OCI-LY7 (cell line): ENCODE data around the gene CCDC152. TPM values are rescaled to one million over a fixed set of nuclear protein-coding genes. Genes with fewer than 3 reads are reported as not detected.

ENCODE experiments used
- BruUV-seq: library from RNA; stranded (reverse); fragments of 400-500 nt; replicated peaks from 2 replicates; lab custom pipeline; 2021; lab: Mats Ljungman, UMichigan
- CTCF ChIA-PET: fragments of 300-600 bp; sonication (Branson Sonifier 250); formaldehyde crosslinking; loops from one replicate; lab custom pipeline; 2022; ENCODE audit warnings: antibody characterized with exemption; ENCODE audit not compliant: unreplicated experiment; lab: Charles Lee
- POLR2A ChIA-PET: fragments of 300-600 bp; sonication (Branson Sonifier 250); formaldehyde crosslinking; loops from one replicate; lab custom pipeline; 2022; ENCODE audit warnings: antibody characterized with exemption; lab: Charles Lee
- DNase-seq: peaks from one replicate; pipeline ENCODE4 v3.0.0-alpha.2; 2015; ENCODE audit warnings: low spot score
- H2AFZ ChIP-seq: fragments of 200-600 bp; sonication (generic), shearing (Covaris generic); 2 replicates; pipeline ENCODE4 v1.6.1; 2014; ENCODE audit warnings: mild to moderate bottlenecking, antibody characterized with exemption, low read length, moderate library complexity
- H3K27ac ChIP-seq: fragments of 200-600 bp; sonication (generic); 2 replicates; pipeline ENCODE4 v1.5.1; 2014; ENCODE audit warnings: mixed run types, low read depth, mild to moderate bottlenecking, moderate library complexity, low read length, inconsistent platforms; ENCODE audit not compliant: poor library complexity, severe bottlenecking
- H3K36me3 ChIP-seq: fragments of 200-600 bp; sonication (generic); 2 replicates; pipeline ENCODE4 v1.6.1; 2014; ENCODE audit warnings: mild to moderate bottlenecking, antibody characterized with exemption, low read length, moderate library complexity, mixed read lengths; ENCODE audit not compliant: insufficient read depth
- H3K4me1 ChIP-seq: fragments of 200-600 bp; sonication (generic); 2 replicates; pipeline ENCODE4 v1.5.1; 2014; ENCODE audit warnings: mild to moderate bottlenecking, low read length; ENCODE audit not compliant: insufficient read depth, poor library complexity, severe bottlenecking
- H3K4me2 ChIP-seq: fragments of 200-600 bp; sonication (generic); 2 replicates; pipeline ENCODE4 v1.6.1; 2014; ENCODE audit warnings: mild to moderate bottlenecking, low read length
- H3K4me3 ChIP-seq: fragments of 200-600 bp; sonication (generic); 2 replicates; pipeline ENCODE4 v1.5.1; 2014; ENCODE audit warnings: mild to moderate bottlenecking, low read depth, low read length; ENCODE audit not compliant: poor library complexity, severe bottlenecking
- H3K79me2 ChIP-seq: fragments of 200-600 bp; sonication (generic); 2 replicates; pipeline ENCODE4 v1.6.1; 2016; ENCODE audit warnings: low read depth, mild to moderate bottlenecking, low read length, moderate library complexity, mixed read lengths; ENCODE audit not compliant: insufficient read depth
- H3K9me2 ChIP-seq: fragments of 200-600 bp; sonication (generic); 2 replicates; pipeline ENCODE4 v1.6.1; 2016; ENCODE audit warnings: mild to moderate bottlenecking, low read length, mixed read lengths; ENCODE audit not compliant: insufficient read depth
- H3K9me3 ChIP-seq: fragments of 200-600 bp; sonication (generic); 2 replicates; pipeline ENCODE4 v1.6.1; 2014; ENCODE audit warnings: mild to moderate bottlenecking, mixed run types, low read length, mixed read lengths
- H4K20me1 ChIP-seq: fragments of 200-600 bp; sonication (generic); 2 replicates; pipeline ENCODE4 v1.6.1; 2014; ENCODE audit warnings: mild to moderate bottlenecking, antibody characterized with exemption, low read length, moderate library complexity, mixed read lengths; ENCODE audit not compliant: insufficient read depth
- EZH2phosphoT487 ChIP-seq: fragments of 200-600 bp; sonication (generic); IDR thresholded peaks from 2 replicates; pipeline ENCODE4 v1.6.1; 2018; ENCODE audit warnings: low read depth, borderline replicate concordance, mild to moderate bottlenecking, mixed run types, antibody characterized with exemption, low read length, moderate library complexity, mixed read lengths
- intact Hi-C: fragments of 100-400 bp; cut with micrococcal nuclease; formaldehyde crosslinking; loops from one replicate; pipeline ENCODE4 v1.10.0; 2022; ENCODE audit not compliant: unreplicated experiment
- total RNA-seq, 2 experiments: library from RNA; depleted of rRNA in 1 of 2; stranded (reverse); fragments of >200 nt in 1 of 2; shearing (Covaris generic) in 1 of 2; gene quantifications; 2 replicates each; pipeline ENCODE4 v1.2.3, GENCODE V29; 2014 to 2022
- TF ChIP-seq, protein P1 (sequence below): fragments of 200-600 bp; sonication (generic); conservative IDR thresholded peaks from 2 replicates; pipeline ENCODE4 v1.5.1; 2014; ENCODE audit warnings: mild to moderate bottlenecking, antibody characterized with exemption, low read length, moderate library complexity, mixed read lengths

CCDC152 gene
- total RNA-seq, 2 experiments from 2014 or later = not detected

GRCh38 chr5:42745426-42745825 is 11.2 kb upstream of the CCDC152 start:
- BruUV-seq = no TSS peak
- H3K79me2 ChIP-seq = no peaks in the 10 kb centered on the region
- ChIA-PET POLR2A (no interaction called here), CTCF (no interaction called here)
- no peak overlapping the region for H2AFZ ChIP-seq
- H3K36me3 ChIP-seq = no peaks in the 10 kb centered on the region
- DNase-seq = peak; percentile 2
- TF ChIP-seq, protein P1, sequence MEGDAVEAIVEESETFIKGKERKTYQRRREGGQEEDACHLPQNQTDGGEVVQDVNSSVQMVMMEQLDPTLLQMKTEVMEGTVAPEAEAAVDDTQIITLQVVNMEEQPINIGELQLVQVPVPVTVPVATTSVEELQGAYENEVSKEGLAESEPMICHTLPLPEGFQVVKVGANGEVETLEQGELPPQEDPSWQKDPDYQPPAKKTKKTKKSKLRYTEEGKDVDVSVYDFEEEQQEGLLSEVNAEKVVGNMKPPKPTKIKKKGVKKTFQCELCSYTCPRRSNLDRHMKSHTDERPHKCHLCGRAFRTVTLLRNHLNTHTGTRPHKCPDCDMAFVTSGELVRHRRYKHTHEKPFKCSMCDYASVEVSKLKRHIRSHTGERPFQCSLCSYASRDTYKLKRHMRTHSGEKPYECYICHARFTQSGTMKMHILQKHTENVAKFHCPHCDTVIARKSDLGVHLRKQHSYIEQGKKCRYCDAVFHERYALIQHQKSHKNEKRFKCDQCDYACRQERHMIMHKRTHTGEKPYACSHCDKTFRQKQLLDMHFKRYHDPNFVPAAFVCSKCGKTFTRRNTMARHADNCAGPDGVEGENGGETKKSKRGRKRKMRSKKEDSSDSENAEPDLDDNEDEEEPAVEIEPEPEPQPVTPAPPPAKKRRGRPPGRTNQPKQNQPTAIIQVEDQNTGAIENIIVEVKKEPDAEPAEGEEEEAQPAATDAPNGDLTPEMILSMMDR = peak; percentile 73
- no peak for TF ChIP-seq EZH2phosphoT487
- intact Hi-C loops = no loop called here
- no peaks in the 10 kb centered on the region for H3K9me2 ChIP-seq
- no peaks in the 10 kb centered on the region for H3K4me1 ChIP-seq
- H3K4me2 ChIP-seq = no peak overlapping the region
- no peaks in the 10 kb centered on the region for H4K20me1 ChIP-seq
- no peak overlapping the region for H3K27ac ChIP-seq
- H3K9me3 ChIP-seq = no peaks in the 10 kb centered on the region
- H3K4me3 ChIP-seq = no peak overlapping the region

DNA sequence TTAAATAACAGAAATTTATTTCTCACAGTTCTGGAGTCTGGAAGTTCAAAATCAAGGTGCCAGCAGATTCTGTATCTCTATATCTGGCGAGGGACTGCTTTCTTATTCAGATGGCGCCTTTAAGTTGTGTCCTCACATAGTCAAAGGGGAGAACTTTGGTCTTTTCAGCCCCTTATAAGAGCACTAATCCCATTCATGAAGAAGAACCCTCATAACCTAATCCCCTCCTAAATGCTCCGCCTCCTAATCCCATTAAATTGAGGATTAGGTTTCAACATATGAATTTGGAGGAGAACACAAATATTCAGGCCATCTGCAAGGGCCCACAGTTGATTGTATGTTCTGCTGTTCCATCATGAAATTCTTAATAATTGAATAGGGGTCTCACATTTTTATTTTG is 10.8 kb upstream of the CCDC152 start:
- DNase-seq = no peak
- POLR2A ChIA-PET = no interaction called here
- H2AFZ ChIP-seq = no peak overlapping the region
- TF ChIP-seq EZH2phosphoT487 = no peak
- TF ChIP-seq, protein P1 = no peak
- H3K36me3 ChIP-seq = no peaks in the 10 kb centered on the region
- no peak overlapping the region for H3K4me2 ChIP-seq
- no peak overlapping the region for H3K27ac ChIP-seq
- H3K9me3 ChIP-seq = no peaks in the 10 kb centered on the region
- no peak overlapping the region for H3K4me3 ChIP-seq
- H3K79me2 ChIP-seq = no peaks in the 10 kb centered on the region
- H4K20me1 ChIP-seq = no peaks in the 10 kb centered on the region
- H3K4me1 ChIP-seq = no peaks in the 10 kb centered on the region
- intact Hi-C loops = no loop called here
- no peaks in the 10 kb centered on the region for H3K9me2 ChIP-seq
- BruUV-seq = no TSS peak
- CTCF ChIA-PET = no interaction called here

GRCh38 chr5:42749020-42749419 is 7.6 kb upstream of the CCDC152 start:
- Histone ChIP-seq H3K9me2 (no peaks in the 10 kb centered on the region), H3K79me2 (no peaks in the 10 kb centered on the region), H3K4me2 (no peak overlapping the region), H4K20me1 (no peaks in the 10 kb centered on the region), H3K27ac (no peak overlapping the region), H3K9me3 (no peaks in the 10 kb centered on the region), H3K4me3 (no peak overlapping the region), H2AFZ (no peak overlapping the region), H3K36me3 (no peaks in the 10 kb centered on the region), H3K4me1 (no peaks in the 10 kb centered on the region)
- DNase-seq = no peak
- no TSS peak for BruUV-seq
- ChIA-PET CTCF (no interaction called here), POLR2A (no interaction called here)
- TF ChIP-seq EZH2phosphoT487 = no peak
- TF ChIP-seq, protein P1 = no peak
- intact Hi-C loops = no loop called here
